PC-9 (cell line): ENCODE data around the gene INKA1. TPM values are rescaled to one million over a fixed set of nuclear protein-coding genes. Genes with fewer than 3 reads are reported as not detected.

Experiments
- BruUV-seq: library from RNA; stranded (reverse); fragments of 400-500 nt; replicated peaks from 2 replicates; lab custom pipeline; 2021; lab: Mats Ljungman, UMichigan
- CTCF ChIA-PET: fragments of 300-600 bp; sonication (Branson Sonifier 250); formaldehyde crosslinking; loops from one replicate; lab custom pipeline; 2022; ENCODE audit warnings: antibody characterized with exemption; lab: Charles Lee
- POLR2A ChIA-PET: fragments of 300-600 bp; sonication (Branson Sonifier 250); formaldehyde crosslinking; loops from one replicate; lab custom pipeline; 2022; ENCODE audit warnings: antibody characterized with exemption; ENCODE audit not compliant: unreplicated experiment; lab: Charles Lee
- DNase-seq, 2 experiments: peaks; one replicate each; pipeline versions ENCODE4 v3.0.0 to v3.0.0-alpha.2; 2015 to 2022; ENCODE audit warnings: mixed read lengths in 1 of 2
- H2AFZ ChIP-seq: fragments of 200-600 bp; sonication (generic); 2 replicates; pipeline ENCODE4 v1.8.1; 2017; ENCODE audit warnings: antibody characterized with exemption
- H3F3A ChIP-seq: fragments of 200-600 bp; sonication (generic); 2 replicates; pipeline ENCODE4 v1.8.1; 2017; ENCODE audit warnings: antibody characterized with exemption, mild to moderate bottlenecking, low read depth; ENCODE audit not compliant: insufficient read depth
- H3K27ac ChIP-seq: fragments of 200-600 bp; sonication (generic); 2 replicates; pipeline ENCODE4 v1.6.1; 2016; ENCODE audit warnings: mixed run types
- H3K27me3 ChIP-seq: fragments of 200-600 bp; sonication (generic); 2 replicates; pipeline ENCODE4 v1.6.1; 2016; ENCODE audit warnings: low read depth, mixed run types; ENCODE audit not compliant: insufficient read depth
- H3K36me3 ChIP-seq: fragments of 200-600 bp; sonication (generic); 2 replicates; pipeline ENCODE4 v1.6.1; 2016; ENCODE audit warnings: low read depth, mixed run types
- H3K4me1 ChIP-seq: fragments of 200-600 bp; sonication (generic); replicated peaks from 2 replicates; pipeline ENCODE4 v1.6.1; 2016; ENCODE audit warnings: mixed run types; ENCODE audit not compliant: insufficient read depth
- H3K4me2 ChIP-seq: fragments of 200-600 bp; sonication (generic); 2 replicates; pipeline ENCODE4 v1.6.1; 2017; ENCODE audit warnings: mixed run types
- H3K4me3 ChIP-seq: fragments of 200-600 bp; sonication (generic); 2 replicates; pipeline ENCODE4 v1.6.1; 2016; ENCODE audit warnings: mixed run types
- H3K79me2 ChIP-seq: fragments of 200-600 bp; sonication (generic); 2 replicates; pipeline ENCODE4 v1.6.1; 2017; ENCODE audit warnings: low read depth, mixed run types
- H3K9me2 ChIP-seq: fragments of 200-600 bp; sonication (generic); 2 replicates; pipeline ENCODE4 v1.8.1; 2017; ENCODE audit warnings: mild to moderate bottlenecking; ENCODE audit not compliant: insufficient read depth
- H3K9me3 ChIP-seq: fragments of 200-600 bp; sonication (generic); 2 replicates; pipeline ENCODE4 v1.8.1; 2016; ENCODE audit warnings: low read depth; ENCODE audit not compliant: insufficient read depth
- H4K20me1 ChIP-seq: fragments of 200-600 bp; sonication (generic); 2 replicates; pipeline ENCODE4 v1.8.1; 2017; ENCODE audit not compliant: insufficient read depth
- CTCF ChIP-seq: fragments of 200-600 bp; sonication (generic); conservative IDR thresholded peaks from 2 replicates; pipeline ENCODE4 v1.6.1; 2017; ENCODE audit warnings: mixed run types, antibody characterized with exemption, mild to moderate bottlenecking, moderate library complexity
- EZH2 ChIP-seq: fragments of 200-600 bp; sonication (generic); IDR thresholded peaks from 2 replicates; pipeline ENCODE4 v1.8.0; 2017; ENCODE audit warnings: antibody characterized with exemption, low read depth
- intact Hi-C: fragments of 100-400 bp; cut with micrococcal nuclease; formaldehyde crosslinking; loops from one replicate; pipeline ENCODE4 v1.10.0; 2022; ENCODE audit not compliant: unreplicated experiment
- total RNA-seq: library from RNA; stranded (reverse); gene quantifications from 2 replicates; pipeline ENCODE4 v1.2.3, GENCODE V29; 2021

INKA1 gene
- total RNA-seq, 1 experiment from 2014 or later: not detected

DNA sequence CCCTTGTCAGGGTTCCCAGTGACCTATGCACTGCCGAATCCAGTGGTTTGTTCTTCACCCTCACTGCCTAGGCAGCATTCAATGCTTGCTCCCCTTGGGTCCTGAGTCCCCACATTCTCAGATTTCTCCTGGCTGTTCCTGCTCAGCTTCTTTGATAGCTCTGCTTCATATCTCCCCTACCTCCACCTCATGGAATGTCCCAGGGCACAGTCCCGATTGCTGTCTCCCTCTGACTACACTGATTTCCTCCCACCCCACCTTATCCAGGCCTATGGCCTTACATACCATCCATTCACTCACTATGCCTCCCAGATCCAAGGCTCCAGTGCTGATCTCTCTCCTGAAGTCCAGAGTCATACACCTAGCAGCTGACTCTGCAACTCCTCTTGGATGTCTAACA, 1.9 kb upstream of the INKA1 start:
- Histone ChIP-seq H4K20me1 (no peaks in the 10 kb centered on the region; the same call in 1 of the 2 replicates), H3K36me3 (no peaks in the 10 kb centered on the region), H3F3A (no peaks in the 10 kb centered on the region; the same call in 1 of the 2 replicates), H3K79me2 (no peaks in the 10 kb centered on the region), H3K4me2 (no peak overlapping the region), H3K4me1 (peaks cover 11% of the 10 kb centered on the region; the same call in 1 of the 2 replicates), H3K9me2 (no peaks in the 10 kb centered on the region), H2AFZ (no peak overlapping the region), H3K4me3 (no peak overlapping the region), H3K27ac (no peak overlapping the region), H3K9me3 (no peaks in the 10 kb centered on the region), H3K27me3 (peaks cover 9% of the 10 kb centered on the region)
- TF ChIP-seq CTCF: no peak
- TF ChIP-seq EZH2: no peak
- intact Hi-C loops: loop anchor here (5.0 kb wide), 1 partner anchor 79 kb away; the partner anchor contains the start of gene GMPPB
- ChIA-PET POLR2A (interaction anchor here (0.6 kb wide), 1 partner anchor 247 kb away, joined by 4 read pairs; no protein-coding TSS in a partner anchor), CTCF (interaction anchor here (0.7 kb wide), 1 partner anchor 13 kb away, joined by 7 read pairs; no protein-coding TSS in a partner anchor)
- no peak for DNase-seq
- no TSS peak for BruUV-seq

GRCh38 chr3:49803465-49804140, 542 bp downstream of the INKA1 start:
- Histone ChIP-seq H3K36me3 (no peaks in the 10 kb centered on the region), H3K9me3 (no peaks in the 10 kb centered on the region), H3K79me2 (no peaks in the 10 kb centered on the region), H3K4me2 (peak overlapping the region; percentile 96), H3F3A (no peaks in the 10 kb centered on the region; the same call in 1 of the 2 replicates), H3K27ac (no peak overlapping the region), H2AFZ (peak overlapping the region; percentile 96), H3K27me3 (peaks cover 9% of the 10 kb centered on the region), H3K9me2 (no peaks in the 10 kb centered on the region), H4K20me1 (no peaks in the 10 kb centered on the region; the same call in 1 of the 2 replicates), H3K4me1 (peaks cover 11% of the 10 kb centered on the region; the same call in 1 of the 2 replicates), H3K4me3 (peak overlapping the region; percentile 84)
- POLR2A ChIA-PET: interaction anchor here (0.5 to 0.8 kb wide), 4 partner anchors 16 to 1616 kb away, joined by 3 to 12 read pairs (median 3); partner anchors contain the start of gene CDC25A
- DNase-seq: no peak
- CTCF ChIA-PET: interaction anchor here (0.6 to 1.1 kb wide), 11 partner anchors 9 to 445 kb away, joined by 3 to 23 read pairs (median 5); partner anchors contain the start of gene BSN
- no TSS peak for BruUV-seq
- no peak for TF ChIP-seq CTCF
- TF ChIP-seq EZH2: no peak
- intact Hi-C loops: loop anchor here (5.0 kb wide), 1 partner anchor 81 kb away; the partner anchor contains the start of gene GMPPB

DNA sequence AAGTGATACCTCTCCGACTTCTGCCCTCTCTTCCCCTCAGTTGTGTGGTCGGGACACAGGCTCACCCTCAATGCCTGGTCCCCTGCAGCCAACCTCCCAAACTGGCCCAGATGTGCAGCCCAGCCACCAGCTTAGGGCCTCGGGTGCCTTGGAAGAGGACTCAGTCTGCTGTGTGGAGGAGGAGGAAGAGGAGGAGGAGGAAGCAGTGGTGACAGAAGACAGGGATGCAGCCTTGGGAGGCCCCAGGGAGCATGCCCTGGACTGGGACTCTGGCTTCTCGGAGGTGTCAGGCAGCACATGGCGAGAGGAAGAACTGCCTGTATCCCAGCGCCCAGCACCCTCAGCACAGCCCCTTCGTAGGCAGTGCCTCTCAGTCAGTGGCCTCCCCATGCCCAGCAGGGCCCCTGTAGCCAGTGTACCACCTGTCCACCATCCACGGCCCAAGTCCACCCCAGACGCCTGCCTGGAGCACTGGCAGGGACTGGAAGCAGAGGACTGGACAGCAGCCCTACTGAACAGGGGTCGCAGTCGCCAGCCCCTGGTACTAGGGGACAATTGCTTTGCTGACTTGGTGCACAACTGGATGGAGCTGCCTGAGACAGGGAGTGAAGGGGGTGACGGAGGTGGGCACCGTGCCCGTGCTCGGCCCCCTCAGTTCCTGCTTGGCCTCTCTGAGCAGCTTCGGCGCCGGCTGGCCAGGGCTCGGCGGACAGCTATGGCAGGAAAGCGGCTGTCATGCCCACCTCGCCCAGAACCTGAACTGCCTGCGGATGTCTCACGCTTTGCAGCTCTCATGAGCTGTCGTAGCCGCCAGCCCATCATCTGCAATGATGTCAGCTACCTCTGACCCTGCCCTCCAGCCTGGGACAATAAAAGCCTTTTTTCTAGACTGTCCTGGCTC, 1.3 kb downstream of the INKA1 start:
- H4K20me1 ChIP-seq: no peaks in the 10 kb centered on the region; the same call in 1 of the 2 replicates
- TF ChIP-seq CTCF (no peak), EZH2 (no peak)
- no peak overlapping the region for H3K27ac ChIP-seq
- BruUV-seq: no TSS peak
- no peak for DNase-seq
- H3F3A ChIP-seq: no peaks in the 10 kb centered on the region; the same call in 1 of the 2 replicates
- peaks cover 9% of the 10 kb centered on the region for H3K27me3 ChIP-seq
- ChIA-PET POLR2A (interaction anchor here (1.5 kb wide), 1 partner anchor 96 kb away, joined by 13 read pairs; no protein-coding TSS in a partner anchor), CTCF (interaction anchor here (0.9 to 1.1 kb wide), 2 partner anchors 35 to 36 kb away, joined by 3 read pairs; no protein-coding TSS in a partner anchor)
- no peak overlapping the region for H3K4me2 ChIP-seq
- no peak overlapping the region for H3K4me3 ChIP-seq
- H3K79me2 ChIP-seq: no peaks in the 10 kb centered on the region
- no peak overlapping the region for H2AFZ ChIP-seq
- no peaks in the 10 kb centered on the region for H3K36me3 ChIP-seq
- H3K9me2 ChIP-seq: no peaks in the 10 kb centered on the region
- H3K4me1 ChIP-seq: peaks cover 8% of the 10 kb centered on the region; the same call in 1 of the 2 replicates
- no peaks in the 10 kb centered on the region for H3K9me3 ChIP-seq
- intact Hi-C loops: loop anchor here (5.0 kb wide), 1 partner anchor 82 kb away; the partner anchor contains the start of gene GMPPB
